ENCODE measurements around the gene FBXL19. TPM values are rescaled to one million over a fixed set of nuclear protein-coding genes. Genes with fewer than 3 reads are reported as not detected.

The FBXL19 gene
- total and polyA plus RNA-seq, 2 experiments from 2014 or later = 0.64 to 18.2 TPM

- in situ Hi-C loops (cut with MboI) = loop anchor here (5.0 kb wide), 1 partner anchor 73 kb away; no protein-coding TSS in a partner anchor
These were observed 8.5 kb upstream of the FBXL19 start for GRCh38 chr16:30914830-30915229.

GRCh38 chr16:30918614-30919013 is 4.8 kb upstream of the FBXL19 start:
- H3K27ac ChIP-seq = no peak overlapping the region
- no peak overlapping the region for H3K4me2 ChIP-seq (ENCODE audit: unreplicated experiment)
- H3K27me3 ChIP-seq (replicated peaks; ENCODE audit: insufficient read depth) = no peaks in the 10 kb centered on the region
- TF ChIP-seq EZH2phosphoT487 (IDR thresholded peaks at IDR 0.05; ENCODE audit: insufficient read depth, low read depth) = no peak
- TF ChIP-seq EZH2 (IDR thresholded peaks at IDR 0.05; ENCODE audit: insufficient read depth, poor library complexity, severe bottlenecking) = no peak
- 100% methylated on average over 1 of the region's 1 CpG for WGBS, 2 experiments (ENCODE audit: low coverage in 1 of 2, low lambda C conversion rate in 2 of 2, missing lambda C conversion rate in 2 of 2)
- H3F3A ChIP-seq (ENCODE audit: insufficient read depth) = no peaks in the 10 kb centered on the region
- H3K79me2 ChIP-seq (ENCODE audit: insufficient read depth) = no peaks in the 10 kb centered on the region
- no peak overlapping the region for H3K4me3 ChIP-seq
- H2AFZ ChIP-seq = no peak overlapping the region
- 0 out of 2 replicates have a peak, but pooled peaks cover 3% of the 10 kb centered on the region for H3K4me1 ChIP-seq (ENCODE audit: insufficient read depth)
- DNase-seq = no peak
- H3K9ac ChIP-seq = no peak overlapping the region
- H4K20me1 ChIP-seq (ENCODE audit: insufficient read depth) = no peaks in the 10 kb centered on the region
- H3K9me2 ChIP-seq (ENCODE audit: insufficient read depth) = no peaks in the 10 kb centered on the region
- in situ Hi-C loops (cut with MboI) = loop anchor here (5.0 kb wide), 1 partner anchor 76 kb away; no protein-coding TSS in a partner anchor
- H3K9me3 ChIP-seq (ENCODE audit: low read depth) = no peaks in the 10 kb centered on the region
- no peaks in the 10 kb centered on the region for H3K36me3 ChIP-seq (ENCODE audit: low read depth)

More at GRCh38 chr16:30914830-30915229, 8.5 kb upstream of the FBXL19 start:
- 85 to 91% methylated on average over 3 of the region's 3 CpGs for WGBS, 2 experiments (ENCODE audit: low coverage in 1 of 2, low lambda C conversion rate in 2 of 2, missing lambda C conversion rate in 2 of 2)
- Histone ChIP-seq H3F3A (ENCODE audit: insufficient read depth) (no peaks in the 10 kb centered on the region), H3K27me3 (replicated peaks; ENCODE audit: insufficient read depth) (no peaks in the 10 kb centered on the region), H3K9me2 (ENCODE audit: insufficient read depth) (no peaks in the 10 kb centered on the region), H3K4me1 (ENCODE audit: insufficient read depth) (no peaks in the 10 kb centered on the region), H3K36me3 (ENCODE audit: low read depth) (no peaks in the 10 kb centered on the region), H3K79me2 (ENCODE audit: insufficient read depth) (no peaks in the 10 kb centered on the region), H2AFZ (no peak overlapping the region), H4K20me1 (ENCODE audit: insufficient read depth) (no peaks in the 10 kb centered on the region), H3K27ac (no peak overlapping the region), H3K9me3 (ENCODE audit: low read depth) (no peaks in the 10 kb centered on the region), H3K4me2 (ENCODE audit: unreplicated experiment) (no peak overlapping the region), H3K4me3 (no peak overlapping the region), H3K9ac (no peak overlapping the region)
- TF ChIP-seq EZH2 (IDR thresholded peaks at IDR 0.05; ENCODE audit: insufficient read depth, poor library complexity, severe bottlenecking) (no peak), EZH2phosphoT487 (IDR thresholded peaks at IDR 0.05; ENCODE audit: insufficient read depth, low read depth) (no peak)
- no peak for DNase-seq

GRCh38 chr16:30920891-30921290 is 2.5 kb upstream of the FBXL19 start:
- Histone ChIP-seq H3K4me3 (no peak overlapping the region), H3K4me2 (ENCODE audit: unreplicated experiment) (no peak overlapping the region), H3K9ac (no peak overlapping the region), H2AFZ (no peak overlapping the region), H3K27me3 (replicated peaks; ENCODE audit: insufficient read depth) (no peaks in the 10 kb centered on the region), H3K79me2 (ENCODE audit: insufficient read depth) (peaks cover 7% of the 10 kb centered on the region), H3F3A (ENCODE audit: insufficient read depth) (no peaks in the 10 kb centered on the region), H3K4me1 (ENCODE audit: insufficient read depth) (peaks cover 7% of the 10 kb centered on the region; the same call in 1 of the 2 replicates), H3K9me2 (ENCODE audit: insufficient read depth) (no peaks in the 10 kb centered on the region), H3K36me3 (ENCODE audit: low read depth) (no peaks in the 10 kb centered on the region), H3K27ac (no peak overlapping the region), H4K20me1 (ENCODE audit: insufficient read depth) (no peaks in the 10 kb centered on the region), H3K9me3 (ENCODE audit: low read depth) (no peaks in the 10 kb centered on the region)
- TF ChIP-seq EZH2phosphoT487 (IDR thresholded peaks at IDR 0.05; ENCODE audit: insufficient read depth, low read depth) = no peak
- TF ChIP-seq EZH2 (IDR thresholded peaks at IDR 0.05; ENCODE audit: insufficient read depth, poor library complexity, severe bottlenecking) = no peak
- no peak for DNase-seq
- in situ Hi-C loops (cut with MboI) = no loop called here
- 88 to 94% methylated on average over 2 of the region's 2 CpGs for WGBS, 2 experiments (ENCODE audit: low coverage in 1 of 2, low lambda C conversion rate in 2 of 2, missing lambda C conversion rate in 2 of 2)

- Histone ChIP-seq H3K9me2 (ENCODE audit: insufficient read depth) (no peaks in the 10 kb centered on the region), H4K20me1 (ENCODE audit: insufficient read depth) (no peaks in the 10 kb centered on the region), H3K9ac (peak overlapping the region; percentile 62; the same call in 1 of the 2 replicates), H3K9me3 (ENCODE audit: low read depth) (no peaks in the 10 kb centered on the region), H2AFZ (peak overlapping the region; percentile 90), H3K4me3 (peak overlapping the region; percentile 91), H3F3A (ENCODE audit: insufficient read depth) (no peaks in the 10 kb centered on the region), H3K4me1 (ENCODE audit: insufficient read depth) (peaks cover 7% of the 10 kb centered on the region; the same call in 1 of the 2 replicates), H3K4me2 (ENCODE audit: unreplicated experiment) (peak overlapping the region; percentile 83), H3K27me3 (replicated peaks; ENCODE audit: insufficient read depth) (no peaks in the 10 kb centered on the region), H3K27ac (no peak overlapping the region), H3K36me3 (ENCODE audit: low read depth) (no peaks in the 10 kb centered on the region), H3K79me2 (ENCODE audit: insufficient read depth) (peaks cover 7% of the 10 kb centered on the region)
- TF ChIP-seq EZH2 (IDR thresholded peaks at IDR 0.05; ENCODE audit: insufficient read depth, poor library complexity, severe bottlenecking) (no peak), EZH2phosphoT487 (IDR thresholded peaks at IDR 0.05; ENCODE audit: insufficient read depth, low read depth) (no peak)
- WGBS, 2 experiments (ENCODE audit: low coverage in 1 of 2, low lambda C conversion rate in 2 of 2, missing lambda C conversion rate in 2 of 2) = 27 to 29% methylated on average over 6 of the region's 6 CpGs
- DNase-seq = no peak
- in situ Hi-C loops (cut with MboI) = no loop called here
These were observed 2.0 kb upstream of the FBXL19 start for GRCh38 chr16:30921459-30921747.
